Measurements from ENCODE around the gene CNTNAP4.

The CNTNAP4 gene

DNA sequence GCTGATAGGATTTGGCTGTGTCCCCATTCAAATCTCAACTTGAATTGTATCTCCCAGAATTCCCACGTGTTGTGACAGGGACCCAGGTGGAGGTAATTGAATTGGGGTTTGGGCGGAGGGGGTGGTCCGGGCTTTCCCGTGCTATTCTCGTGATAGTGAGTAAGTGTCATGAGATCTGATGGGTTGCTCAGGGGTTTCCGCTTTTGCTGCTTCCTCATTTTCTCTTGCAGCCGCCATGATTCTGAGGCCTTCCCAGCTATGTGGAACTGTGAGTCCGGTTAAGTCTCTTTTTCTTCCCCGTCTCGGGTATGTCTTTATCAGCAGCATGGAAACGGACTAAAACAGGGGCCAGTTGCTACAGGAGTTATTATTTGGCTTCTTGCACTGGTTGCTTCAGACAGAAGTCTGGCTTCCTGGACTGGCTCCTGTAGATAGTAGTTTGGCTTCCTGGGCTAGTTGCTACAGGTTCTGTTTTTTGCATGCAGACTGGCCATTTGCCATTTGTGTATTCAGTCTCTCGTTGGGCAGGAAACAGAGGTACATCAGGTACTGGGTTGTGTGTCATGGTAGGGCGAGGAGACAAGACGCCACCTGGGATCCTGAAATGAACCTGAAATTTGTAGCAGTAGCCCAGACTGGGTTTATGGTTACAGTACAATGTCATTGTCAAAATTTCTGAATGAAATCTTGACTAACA, 32.6 kb downstream of the CNTNAP4 start:
- no peak for DNase-seq

DNA sequence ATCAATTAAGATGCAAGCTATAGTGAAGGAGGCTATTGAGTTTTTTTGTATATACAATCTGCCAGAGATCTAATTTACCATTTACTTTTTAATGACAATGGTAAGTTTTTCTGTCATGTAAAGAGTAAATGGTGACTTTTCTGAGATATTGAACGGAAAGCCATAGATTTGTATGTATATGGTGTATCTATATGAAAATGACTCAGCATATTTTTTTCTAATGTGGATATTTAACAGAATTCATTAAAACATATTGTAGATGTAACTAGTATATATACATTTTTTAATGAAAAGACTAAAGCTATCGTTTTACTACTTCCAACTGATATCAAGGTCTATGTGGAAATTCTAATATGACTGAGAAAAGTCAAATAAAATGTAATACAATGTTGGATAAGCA, 34.1 kb downstream of the CNTNAP4 start:
- DNase-seq: no peak

DNA sequence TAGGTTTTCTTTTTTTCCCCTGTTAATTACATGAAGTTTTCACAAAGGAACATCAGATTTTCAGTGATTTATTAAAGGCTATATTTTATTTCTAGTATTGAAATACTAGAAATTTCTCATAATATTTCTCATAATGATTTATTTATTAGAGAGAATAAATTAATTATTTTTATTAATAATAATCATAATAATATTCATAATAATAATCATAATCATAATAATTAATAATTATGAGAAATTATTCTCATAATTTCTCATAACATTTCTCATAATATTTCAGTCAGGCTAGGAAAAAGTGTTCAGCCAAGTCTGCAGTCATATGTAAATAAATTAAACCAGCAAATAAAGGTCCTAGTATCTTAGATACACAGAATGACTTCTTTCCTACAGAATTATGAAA, 41.4 kb downstream of the CNTNAP4 start:
- no peak for DNase-seq

DNA sequence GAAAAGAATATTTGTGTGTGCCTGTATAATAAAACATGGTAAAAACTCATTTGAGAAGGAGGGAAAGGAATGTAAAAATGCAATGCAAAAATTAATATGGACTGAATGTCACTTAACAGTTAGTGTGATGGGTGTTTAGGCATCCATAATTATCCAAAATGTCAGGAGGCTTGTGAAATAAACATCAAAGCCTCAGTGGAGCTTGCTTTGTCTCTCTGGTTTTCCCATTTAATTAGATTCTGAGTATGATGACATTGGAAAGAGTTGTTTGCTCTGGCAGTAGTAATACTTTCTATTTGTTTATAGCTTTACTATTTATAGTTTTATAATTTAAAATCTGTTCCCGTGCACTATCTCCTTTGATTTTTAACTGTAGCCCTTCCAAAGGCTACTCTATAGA, 51.9 kb downstream of the CNTNAP4 start:
- no peak for DNase-seq

DNA sequence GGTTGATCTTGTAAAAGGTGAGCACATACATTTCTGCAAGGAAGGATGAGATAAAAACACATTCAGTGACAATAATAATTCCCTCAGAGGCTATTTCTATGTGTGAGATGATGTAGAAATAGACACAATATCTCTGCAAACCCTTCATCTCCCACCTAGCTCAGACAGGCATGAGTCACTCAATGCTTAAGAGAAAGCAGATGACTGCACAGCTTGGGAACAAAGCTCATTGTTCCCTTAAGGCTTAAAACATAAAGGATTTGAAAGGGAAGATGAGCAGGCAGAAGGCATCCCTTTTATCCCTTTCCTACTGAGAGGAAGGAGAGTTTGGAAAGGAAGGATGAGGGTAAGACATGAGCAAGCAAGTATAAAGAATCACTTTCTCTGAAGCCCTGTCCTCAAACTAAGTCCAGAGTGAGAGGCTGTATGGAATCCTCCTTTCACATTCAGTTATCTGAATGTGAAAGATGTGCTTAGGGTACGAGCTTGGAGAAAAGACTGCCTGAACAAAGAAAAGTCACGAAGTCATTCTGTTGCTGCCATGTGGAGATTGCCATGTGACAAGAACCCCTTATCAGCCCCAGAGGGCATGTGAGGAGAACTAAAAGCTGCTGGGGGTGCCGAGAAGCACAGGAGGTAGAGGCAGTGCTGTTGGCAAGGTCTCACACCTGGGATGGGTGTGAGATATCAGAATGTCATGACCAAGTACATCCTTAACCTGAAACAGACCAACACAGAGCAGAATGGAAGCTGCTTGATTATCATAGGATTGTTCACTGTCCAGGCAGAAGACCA, 58.2 kb downstream of the CNTNAP4 start:
- DNase-seq: no peak

DNA sequence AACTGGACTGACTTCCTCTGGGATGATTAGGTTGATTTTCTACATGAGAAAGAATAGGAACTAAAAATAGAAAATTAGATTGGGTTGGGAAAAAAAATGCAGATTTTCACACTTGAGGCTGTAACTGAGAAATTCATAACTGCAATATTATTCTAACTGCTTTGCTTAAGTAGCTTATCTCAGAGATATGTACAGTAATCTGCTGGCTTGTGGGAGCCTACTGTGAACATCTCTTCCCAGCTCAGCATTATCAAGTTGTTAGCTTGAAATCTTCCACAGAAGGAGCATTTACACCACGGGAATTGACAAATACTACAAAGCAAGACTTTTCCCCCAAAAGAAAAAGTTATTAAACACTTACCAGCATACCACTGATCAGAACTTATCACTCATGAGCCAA, 58.9 kb downstream of the CNTNAP4 start:
- no peak for DNase-seq

DNA sequence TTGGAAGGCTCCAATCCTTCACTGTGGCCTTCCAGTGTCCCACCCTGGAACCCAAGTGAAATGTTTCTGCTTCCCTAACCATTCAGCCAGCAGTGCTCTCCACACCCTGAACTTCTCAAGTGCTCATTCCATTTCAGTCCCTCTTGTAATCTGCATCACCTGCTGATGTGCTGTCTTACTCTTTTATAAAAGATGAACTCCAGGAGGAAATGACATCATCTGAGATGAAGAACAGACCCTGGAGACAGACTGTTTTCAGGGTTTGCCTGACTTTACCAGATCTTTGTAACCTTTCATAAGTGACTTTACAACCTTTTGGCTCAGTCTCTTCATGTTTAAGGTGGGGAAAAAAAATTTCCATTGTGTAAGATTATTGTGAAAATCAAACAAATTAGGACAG, 61.3 kb downstream of the CNTNAP4 start:
- no peak for DNase-seq

DNA sequence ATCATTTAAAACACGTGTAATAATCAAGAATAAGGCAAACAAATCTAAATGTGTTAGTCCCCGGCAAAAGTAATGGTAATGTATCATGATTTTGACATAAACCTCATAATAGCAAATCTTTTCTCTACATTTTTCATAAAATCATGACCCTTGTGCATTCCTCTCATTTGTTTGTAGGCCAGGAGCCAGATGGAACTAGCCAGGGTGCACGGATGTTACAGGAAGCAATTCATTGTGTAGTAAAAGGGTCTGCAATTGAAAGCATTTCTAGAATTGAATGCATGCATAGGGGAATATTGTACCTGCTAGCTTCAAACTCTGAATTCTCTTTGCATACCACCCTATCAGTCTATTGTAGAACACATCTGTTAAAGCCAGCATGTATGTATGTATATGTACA, 66.6 kb downstream of the CNTNAP4 start:
- no peak for DNase-seq

DNA sequence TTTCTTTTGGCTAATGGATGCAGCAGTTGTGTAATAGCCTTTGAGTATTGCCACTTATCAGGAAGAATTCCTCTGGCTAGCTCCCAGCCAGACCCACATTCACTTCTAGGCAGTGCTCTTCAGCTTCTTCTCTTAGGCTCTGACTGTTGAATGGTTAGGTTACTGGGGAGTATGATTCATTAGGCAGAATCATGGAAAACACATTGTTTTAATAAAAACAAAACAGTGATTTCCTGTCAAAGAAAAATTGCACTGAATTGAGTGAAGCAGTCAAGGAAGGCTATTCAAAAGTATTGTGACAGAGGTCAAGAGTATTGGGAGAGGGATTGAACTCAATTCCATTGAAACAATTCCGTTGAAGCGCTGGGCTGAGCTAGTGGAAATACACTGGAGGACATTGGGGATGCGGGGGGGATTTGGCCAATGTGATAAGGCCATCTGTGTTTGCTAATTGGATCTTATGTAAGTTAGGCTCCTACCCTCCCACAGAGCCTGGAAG, 68.0 kb downstream of the CNTNAP4 start:
- DNase-seq: no peak

DNA sequence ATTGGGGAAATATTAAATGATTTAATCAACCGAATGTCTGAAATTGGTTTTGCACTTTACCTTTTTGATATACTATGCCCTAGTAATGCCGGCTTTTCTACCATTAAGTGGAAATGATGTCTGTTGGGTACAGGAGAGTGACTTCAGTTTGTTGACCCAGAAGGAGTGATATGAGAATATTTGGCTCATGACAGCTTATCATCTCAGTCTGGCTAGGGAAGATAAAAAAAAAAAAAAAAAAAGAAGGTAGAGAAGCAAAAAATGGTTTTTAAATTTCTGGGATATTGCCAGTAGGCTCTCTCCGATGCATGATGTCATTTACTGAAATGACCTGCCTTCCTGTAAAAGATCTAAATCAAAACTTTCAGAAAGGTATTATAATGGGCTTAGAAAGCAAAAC, 69.0 kb downstream of the CNTNAP4 start:
- DNase-seq: no peak

DNA sequence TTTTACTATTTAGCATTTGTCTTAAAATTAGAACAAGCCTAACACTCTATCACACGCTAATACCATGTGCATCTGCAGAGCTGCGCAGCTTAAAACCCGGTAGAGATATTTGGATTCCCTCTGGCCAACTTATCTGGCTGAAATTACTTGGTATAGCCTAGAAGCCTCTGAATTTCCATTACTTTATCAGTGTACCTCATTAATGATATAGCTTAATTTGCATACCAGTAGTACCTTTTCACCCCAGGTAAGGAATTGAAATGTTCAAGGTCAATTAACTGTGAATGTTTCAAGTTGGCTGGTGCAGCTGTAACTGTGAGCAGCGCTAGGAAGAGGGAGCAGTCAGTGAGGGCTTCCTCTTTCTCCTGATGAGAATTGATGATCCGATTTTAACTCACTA, 74.2 kb downstream of the CNTNAP4 start:
- no peak for DNase-seq

DNA sequence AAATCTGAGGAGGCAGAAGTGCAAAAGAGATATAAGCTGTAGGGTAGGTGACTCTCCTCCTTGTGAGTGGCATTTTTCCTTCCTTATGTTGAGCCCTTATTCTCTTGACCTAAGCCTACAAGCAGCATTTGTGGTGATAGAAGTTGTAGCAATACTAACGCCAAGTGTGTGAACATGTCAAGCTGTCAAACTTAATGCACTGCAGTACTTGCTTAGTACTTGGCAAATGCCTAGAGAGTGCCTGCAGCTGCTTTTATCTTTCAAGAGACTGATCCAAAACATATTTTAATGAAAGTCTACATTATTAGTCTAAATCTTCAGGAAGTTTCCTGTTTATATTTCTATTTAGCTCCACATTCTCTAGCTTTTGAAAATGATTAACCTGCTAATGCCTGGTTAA, 83.2 kb downstream of the CNTNAP4 start:
- DNase-seq: no peak

DNA sequence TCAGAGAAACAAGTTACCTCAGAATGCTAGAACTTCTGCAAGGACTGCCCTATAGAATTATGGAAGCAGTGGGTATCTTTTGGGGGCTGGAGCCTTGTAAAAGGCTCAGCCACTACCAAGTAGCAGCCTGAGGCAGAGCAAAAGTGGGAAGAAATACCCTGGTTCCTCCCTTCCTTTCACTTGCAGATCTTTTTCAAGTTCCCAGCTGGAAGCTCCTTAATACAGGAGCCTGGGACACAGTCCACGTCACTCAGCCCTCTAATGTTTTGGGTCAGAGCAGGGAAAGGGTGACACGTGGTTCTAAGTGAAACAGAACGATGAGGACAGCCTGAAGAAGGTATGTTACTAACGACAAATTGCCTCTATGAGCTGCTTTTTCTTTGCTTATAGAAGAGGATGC, 93.1 kb downstream of the CNTNAP4 start:
- DNase-seq: no peak

DNA sequence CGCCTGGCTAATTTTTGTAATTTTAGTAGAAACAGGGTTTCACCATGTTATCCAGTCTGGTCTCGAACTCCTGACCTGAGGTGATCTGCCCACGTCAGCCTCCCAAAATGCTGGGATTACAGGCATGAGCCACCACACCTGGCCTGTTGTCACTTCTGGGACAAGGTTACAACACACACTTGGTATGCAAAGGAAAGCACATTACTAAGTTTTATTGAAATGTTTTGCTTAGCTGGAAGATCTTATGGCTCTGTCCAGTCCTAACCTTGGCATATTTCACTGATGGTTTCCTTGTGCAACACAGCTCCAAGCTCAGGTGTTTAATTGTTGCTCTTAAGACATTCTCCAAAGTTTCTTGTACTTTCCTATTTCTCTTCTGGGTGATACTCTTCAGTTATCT, 94.2 kb downstream of the CNTNAP4 start:
- no peak for DNase-seq

DNA sequence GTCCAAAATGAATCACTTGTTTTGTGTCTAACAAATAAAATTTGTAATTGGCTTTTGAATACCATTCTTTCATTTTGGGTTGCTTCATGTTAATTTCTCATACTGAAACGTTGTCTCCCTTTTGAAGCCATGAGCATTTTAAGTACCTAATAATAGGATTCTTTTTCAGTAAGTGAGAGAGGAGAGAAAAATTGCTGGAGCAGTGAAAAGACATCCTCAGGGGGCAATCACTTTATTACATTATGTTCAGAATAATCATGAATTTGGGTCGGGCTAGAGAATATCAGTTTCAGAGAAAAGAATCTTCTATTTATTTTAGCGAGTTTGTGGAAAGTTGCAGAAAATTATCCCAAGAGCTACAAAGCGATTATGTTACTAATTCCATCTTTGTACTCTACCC, 96.8 kb downstream of the CNTNAP4 start:
- no peak for DNase-seq

DNA sequence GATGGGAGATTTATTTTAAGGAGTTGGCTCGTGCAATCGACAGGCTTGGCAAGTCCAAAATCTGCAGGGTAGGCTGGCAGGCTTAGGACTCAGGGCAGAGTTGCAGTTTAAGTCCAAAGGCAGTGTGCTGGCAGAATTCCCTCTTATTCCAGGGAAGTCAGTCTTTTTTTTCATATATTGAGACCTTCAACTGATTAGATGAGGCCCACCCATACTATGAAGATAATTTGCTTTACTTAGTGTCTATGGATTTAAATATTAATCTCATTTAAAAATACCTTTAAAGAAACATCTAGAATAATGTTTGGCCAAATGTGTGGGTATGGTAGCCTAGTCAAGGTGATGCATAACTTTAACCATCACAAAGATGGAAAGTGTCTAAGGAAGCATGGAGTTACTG, 99.8 kb downstream of the CNTNAP4 start:
- no peak for DNase-seq

DNA sequence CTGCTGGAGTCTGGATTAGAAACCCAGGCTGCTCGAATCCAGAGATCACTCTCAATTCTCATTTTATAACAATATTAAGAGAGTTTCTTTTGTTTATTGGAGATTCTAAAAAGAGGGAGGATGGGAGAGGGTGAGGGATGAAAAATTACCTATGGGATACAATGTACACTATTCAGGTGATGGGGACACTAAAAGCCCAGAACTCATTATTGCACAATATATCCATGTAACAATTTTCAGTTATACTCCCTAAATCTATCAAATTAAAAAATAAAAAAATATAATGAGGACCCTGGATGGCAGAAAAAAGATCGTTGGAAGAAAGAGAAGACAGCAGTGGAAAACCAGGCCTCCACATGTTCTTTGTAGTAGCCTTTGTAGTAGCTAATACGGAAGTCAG, 100.8 kb downstream of the CNTNAP4 start:
- DNase-seq: no peak

DNA sequence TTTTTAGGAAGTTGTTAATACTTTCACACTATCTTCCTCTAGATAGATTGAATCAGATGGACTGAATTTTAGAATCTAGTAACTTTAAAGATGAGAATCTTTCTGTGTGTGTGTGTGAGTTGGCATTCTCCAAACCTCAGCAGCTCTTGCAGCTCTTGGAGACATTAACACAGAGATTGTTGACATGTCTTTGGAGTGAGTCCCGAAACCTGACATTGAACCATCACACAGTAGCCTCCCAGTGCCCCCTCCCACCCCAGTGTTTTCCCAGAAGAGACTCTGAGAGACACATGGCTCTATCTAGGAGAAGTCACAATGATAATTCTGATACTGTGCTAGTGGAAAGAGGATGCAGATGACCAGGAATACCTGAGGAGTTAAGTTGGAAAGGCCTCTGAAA, 103.9 kb downstream of the CNTNAP4 start:
- no peak for DNase-seq

DNA sequence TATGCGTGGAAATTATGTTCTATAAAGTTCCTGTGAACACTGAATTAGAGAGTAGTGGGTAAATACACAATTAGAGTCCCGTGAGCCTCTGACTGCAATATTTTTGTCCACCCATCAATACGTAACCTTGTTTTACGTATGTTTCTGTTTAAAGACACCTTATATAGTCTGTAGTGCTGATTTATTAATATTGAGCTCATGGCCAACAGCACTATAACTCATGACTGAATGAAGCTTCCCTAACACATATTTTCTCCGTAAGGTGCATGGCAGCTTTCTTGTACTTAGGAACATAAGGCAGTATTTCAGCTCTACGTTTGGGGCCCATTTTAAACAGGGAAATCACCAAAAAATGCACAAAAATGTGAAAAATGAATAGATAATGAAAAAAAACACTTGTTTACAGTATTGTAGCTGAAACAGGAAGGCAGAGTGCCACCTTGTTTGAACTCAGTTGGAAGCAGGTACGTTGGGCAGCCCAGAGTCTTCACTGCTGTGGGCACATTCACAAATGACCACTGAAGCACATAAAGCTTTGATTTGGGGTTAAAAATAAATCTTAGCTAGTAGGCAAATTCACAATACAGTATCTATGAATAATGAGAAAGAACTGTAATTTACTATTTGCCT, 108.5 kb downstream of the CNTNAP4 start:
- no peak for DNase-seq

DNA sequence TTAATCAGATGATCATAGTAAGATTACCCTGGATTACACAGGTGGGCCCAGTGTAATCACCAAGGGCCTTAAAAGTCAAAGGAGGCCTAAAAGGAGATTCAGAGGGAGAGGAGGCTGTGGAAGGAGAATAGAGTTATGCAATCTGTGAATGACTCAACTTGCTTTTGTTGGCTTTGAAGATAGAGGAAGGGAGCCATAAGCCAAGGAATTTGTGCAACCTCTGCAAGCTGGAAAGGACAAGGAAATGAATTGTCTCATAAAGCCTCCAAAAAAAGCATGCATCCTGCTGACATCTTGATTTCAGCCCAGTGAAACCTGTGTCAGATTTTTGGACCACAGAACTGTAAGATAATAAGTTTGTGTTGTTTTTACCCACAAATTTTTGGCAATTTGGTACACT, 109.6 kb downstream of the CNTNAP4 start:
- DNase-seq: no peak

DNA sequence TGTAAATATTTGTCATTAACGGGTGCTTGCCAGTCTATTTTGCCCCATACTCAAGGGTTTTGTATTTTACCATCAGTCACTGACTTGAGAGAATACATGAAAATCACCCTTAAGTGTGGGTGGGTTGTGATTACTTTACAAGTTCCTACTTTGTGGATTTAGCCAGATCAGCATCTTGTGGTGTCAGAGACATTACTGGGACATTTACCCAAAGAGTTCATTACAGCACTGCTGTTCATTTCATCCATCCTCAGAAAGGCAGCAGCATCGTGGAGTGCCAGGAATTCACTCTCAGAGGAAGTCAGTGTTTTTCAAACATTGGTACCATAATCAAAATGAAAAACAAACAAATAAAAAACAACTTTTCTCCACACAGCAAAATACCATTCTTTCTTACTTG, 110.8 kb downstream of the CNTNAP4 start:
- no peak for DNase-seq

DNA sequence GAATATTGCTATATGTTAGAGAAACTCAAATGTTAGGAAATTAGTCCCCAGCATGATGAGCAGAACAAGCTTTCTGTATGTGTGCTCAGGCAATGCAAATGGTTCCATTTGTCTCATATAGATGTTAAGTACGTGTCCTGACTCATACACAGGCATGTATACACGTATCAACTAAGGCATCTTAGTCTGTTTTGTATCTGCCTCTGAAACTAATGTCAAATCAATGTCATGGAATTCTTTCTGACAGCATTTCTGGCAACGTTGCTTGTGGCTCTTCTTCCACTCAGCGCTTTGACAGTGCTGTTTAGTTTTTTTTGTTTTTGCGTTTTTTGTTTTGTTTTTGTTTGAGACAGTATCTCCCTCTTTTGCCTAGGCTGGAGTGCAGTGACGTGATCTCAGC, 111.9 kb downstream of the CNTNAP4 start:
- no peak for DNase-seq

DNA sequence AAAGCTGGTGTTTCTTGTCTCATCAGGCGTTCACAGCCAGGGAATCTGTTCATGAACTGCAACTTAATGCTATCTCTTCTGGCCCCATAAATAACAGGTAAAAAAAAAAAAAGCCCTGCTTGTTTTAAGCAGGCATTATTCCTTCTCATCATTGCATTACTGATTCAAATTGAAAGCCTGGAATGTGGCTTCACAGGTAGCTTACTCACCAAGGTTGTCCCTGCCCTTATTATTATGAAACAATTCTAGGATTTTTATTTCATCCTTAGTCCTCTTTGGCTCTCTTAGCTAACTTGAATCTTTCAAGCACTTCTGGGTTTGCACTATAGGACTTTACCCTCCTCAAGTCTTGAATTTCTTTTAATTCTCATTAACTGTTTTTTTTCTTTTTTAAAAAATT, 113.3 kb downstream of the CNTNAP4 start:
- DNase-seq: no peak

DNA sequence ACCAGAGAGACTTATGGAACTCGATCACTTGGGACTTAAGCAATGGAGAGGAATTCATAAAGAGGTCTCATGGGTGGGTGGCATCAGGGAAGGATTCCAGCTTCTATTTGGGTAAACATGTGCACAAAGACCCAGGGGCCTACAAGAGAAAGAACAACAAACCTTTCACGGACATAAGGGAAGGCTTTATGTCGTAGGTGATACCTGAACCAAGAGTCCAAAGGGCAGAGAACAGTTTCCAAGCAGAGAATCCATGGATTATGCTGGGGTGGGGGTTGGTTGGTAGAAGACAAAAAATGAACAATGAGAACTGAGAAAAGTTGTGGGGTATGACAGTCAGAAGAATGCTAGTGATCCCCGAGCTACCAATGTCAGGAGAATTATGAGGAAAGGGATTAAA, 119.8 kb downstream of the CNTNAP4 start:
- DNase-seq: no peak

Measured in activated gamma-delta T cell (primary cell).